Ovary (tissue), 3 donors: ENCODE measurements around the gene UNC5A.

Experiments
- CTCF ChIP-seq, 3 donors: fragments of 450-650 bp in 2 of 3; fragments of 200-600 bp in 1 of 3; IDR thresholded peaks; one replicate each; pipeline versions ENCODE4 v1.5.1 to v1.8.0; 2016 to 2022; ENCODE audit warnings: antibody characterized with exemption in 3 of 3, mild to moderate bottlenecking in 1 of 3
- POLR2A ChIP-seq: fragments of 450-650 bp; IDR thresholded peaks from one replicate; pipeline ENCODE4 v1.6.1; 2017; ENCODE audit warnings: antibody characterized with exemption, mild to moderate bottlenecking, moderate library complexity
- donor health status: DM: no; HTN: no; CAD: no.

DNA sequence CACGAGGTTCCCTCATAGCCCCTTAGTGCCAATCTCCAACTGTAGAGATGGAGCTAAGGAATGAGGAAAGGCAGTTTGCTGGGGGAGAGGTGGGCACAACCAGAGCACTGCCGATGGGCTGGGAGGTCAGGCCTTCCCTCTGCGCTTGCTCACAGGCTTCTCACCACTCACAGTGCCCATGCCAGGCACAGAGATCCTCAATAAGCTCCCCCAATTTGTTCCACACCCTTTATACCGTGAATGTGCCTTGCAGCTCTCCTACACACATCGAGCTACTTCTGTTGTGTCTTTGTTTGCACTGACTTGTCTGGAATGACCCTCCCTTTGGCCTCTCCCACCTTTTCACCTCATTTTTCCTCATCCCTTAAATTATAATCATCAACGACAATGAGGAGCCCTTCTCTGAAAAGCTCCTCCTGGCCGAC is 90.4 kb downstream of the UNC5A start:
- no peak for TF ChIP-seq POLR2A
- no peak for TF ChIP-seq CTCF (IDR thresholded peaks at IDR 0.05)
